Measurements from ENCODE around the gene TMEM151B. TPM values are rescaled to one million over a fixed set of nuclear protein-coding genes. Genes with fewer than 3 reads are reported as not detected.
A peak's percentile ranks its signal among the peaks of the same experiment; 100 is the strongest.

The TMEM151B gene
- total and polyA plus RNA-seq, 2 of the 13 experiments (the other 11 are each of a cell fraction or from before 2014, with no cell fraction given), result not detected

- TF ChIP-seq, protein P1, sequence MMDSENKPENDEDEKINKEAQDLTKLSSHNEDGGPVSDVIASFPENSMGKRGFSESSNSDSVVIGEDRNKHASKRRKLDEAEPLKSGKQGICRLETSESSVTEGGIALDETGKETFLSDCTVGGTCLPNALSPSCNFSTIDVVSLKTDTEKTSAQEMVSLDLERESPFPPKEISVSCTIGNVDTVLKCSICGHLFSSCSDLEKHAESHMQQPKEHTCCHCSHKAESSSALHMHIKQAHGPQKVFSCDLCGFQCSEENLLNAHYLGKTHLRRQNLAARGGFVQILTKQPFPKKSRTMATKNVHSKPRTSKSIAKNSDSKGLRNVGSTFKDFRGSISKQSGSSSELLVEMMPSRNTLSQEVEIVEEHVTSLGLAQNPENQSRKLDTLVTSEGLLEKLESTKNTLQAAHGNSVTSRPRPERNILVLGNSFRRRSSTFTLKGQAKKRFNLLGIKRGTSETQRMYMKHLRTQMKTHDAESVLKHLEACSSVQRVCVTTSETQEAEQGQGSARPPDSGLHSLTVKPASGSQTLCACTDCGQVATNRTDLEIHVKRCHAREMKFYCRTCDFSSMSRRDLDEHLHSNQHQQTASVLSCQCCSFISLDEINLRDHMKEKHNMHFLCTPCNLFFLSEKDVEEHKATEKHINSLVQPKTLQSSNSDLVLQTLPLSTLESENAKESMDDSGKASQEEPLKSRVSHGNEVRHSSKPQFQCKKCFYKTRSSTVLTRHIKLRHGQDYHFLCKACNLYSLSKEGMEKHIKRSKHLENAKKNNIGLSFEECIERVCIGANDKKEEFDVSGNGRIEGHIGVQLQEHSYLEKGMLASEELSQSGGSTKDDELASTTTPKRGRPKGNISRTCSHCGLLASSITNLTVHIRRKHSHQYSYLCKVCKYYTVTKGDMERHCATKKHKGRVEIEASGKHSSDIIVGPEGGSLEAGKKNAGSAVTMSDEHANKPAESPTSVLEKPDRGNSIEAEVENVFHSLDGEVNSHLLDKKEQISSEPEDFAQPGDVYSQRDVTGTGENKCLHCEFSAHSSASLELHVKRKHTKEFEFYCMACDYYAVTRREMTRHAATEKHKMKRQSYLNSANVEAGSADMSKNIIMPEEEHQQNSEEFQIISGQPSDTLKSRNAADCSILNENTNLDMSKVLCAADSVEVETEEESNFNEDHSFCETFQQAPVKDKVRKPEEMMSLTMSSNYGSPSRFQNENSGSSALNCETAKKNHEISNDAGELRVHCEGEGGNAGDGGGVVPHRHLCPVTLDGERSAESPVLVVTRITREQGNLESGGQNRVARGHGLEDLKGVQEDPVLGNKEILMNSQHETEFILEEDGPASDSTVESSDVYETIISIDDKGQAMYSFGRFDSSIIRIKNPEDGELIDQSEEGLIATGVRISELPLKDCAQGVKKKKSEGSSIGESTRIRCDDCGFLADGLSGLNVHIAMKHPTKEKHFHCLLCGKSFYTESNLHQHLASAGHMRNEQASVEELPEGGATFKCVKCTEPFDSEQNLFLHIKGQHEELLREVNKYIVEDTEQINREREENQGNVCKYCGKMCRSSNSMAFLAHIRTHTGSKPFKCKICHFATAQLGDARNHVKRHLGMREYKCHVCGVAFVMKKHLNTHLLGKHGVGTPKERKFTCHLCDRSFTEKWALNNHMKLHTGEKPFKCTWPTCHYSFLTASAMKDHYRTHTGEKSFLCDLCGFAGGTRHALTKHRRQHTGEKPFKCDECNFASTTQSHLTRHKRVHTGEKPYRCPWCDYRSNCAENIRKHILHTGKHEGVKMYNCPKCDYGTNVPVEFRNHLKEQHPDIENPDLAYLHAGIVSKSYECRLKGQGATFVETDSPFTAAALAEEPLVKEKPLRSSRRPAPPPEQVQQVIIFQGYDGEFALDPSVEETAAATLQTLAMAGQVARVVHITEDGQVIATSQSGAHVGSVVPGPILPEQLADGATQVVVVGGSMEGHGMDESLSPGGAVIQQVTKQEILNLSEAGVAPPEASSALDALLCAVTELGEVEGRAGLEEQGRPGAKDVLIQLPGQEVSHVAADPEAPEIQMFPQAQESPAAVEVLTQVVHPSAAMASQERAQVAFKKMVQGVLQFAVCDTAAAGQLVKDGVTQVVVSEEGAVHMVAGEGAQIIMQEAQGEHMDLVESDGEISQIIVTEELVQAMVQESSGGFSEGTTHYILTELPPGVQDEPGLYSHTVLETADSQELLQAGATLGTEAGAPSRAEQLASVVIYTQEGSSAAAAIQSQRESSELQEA (CRISPR knock-in tag; IDR thresholded peaks at IDR 0.05; ENCODE audit: not compliant biosample characterization), result no peak
- TF ChIP-seq SP140L (CRISPR knock-in tag; IDR thresholded peaks at IDR 0.05; ENCODE audit: borderline replicate concordance) (no peak), BRCA1 (CRISPR knock-in tag; IDR thresholded peaks at IDR 0.05) (no peak), HDAC6 (IDR thresholded peaks at IDR 0.05; ENCODE audit: low read depth, low read length) (no peak), ZNF652 (CRISPR knock-in tag; IDR thresholded peaks at IDR 0.05; ENCODE audit: borderline replicate concordance, low read depth) (0 out of 2 replicates have a peak, but pooled peaks have one; percentile 11), SMAD1 (CRISPR knock-in tag; IDR thresholded peaks at IDR 0.05; ENCODE audit: borderline replicate concordance, low read depth) (no peak), GATAD1 (CRISPR knock-in tag; IDR thresholded peaks at IDR 0.05) (0 out of 2 replicates have a peak, but pooled peaks have one; percentile 20), POLR2AphosphoS5 (IDR thresholded peaks at IDR 0.05; ENCODE audit: low read depth, low read length) (peak; percentile 29; the same call in 1 of the 2 replicates), ZNF547 (CRISPR knock-in tag; IDR thresholded peaks at IDR 0.05) (no peak), CHD4 (IDR thresholded peaks at IDR 0.05; ENCODE audit: borderline replicate concordance, low read length) (no peak), ZKSCAN1 (IDR thresholded peaks at IDR 0.05; ENCODE audit: low read length) (no peak), RARA (CRISPR knock-in tag; IDR thresholded peaks at IDR 0.05) (no peak), ZNF552 (CRISPR knock-in tag; IDR thresholded peaks at IDR 0.05; ENCODE audit: borderline replicate concordance) (no peak), CCDC6 (CRISPR knock-in tag; IDR thresholded peaks at IDR 0.05) (no peak), ZFP1 (CRISPR knock-in tag; IDR thresholded peaks at IDR 0.05) (no peak), PHF21A (CRISPR knock-in tag; IDR thresholded peaks at IDR 0.05) (no peak), ZNF589 (CRISPR knock-in tag; conservative IDR thresholded peaks at IDR 0.05) (no peak), ZNF891 (CRISPR knock-in tag; IDR thresholded peaks at IDR 0.05) (no peak), IKZF1 (IDR thresholded peaks at IDR 0.05) (no peak)
- TF ChIP-seq, protein P2, sequence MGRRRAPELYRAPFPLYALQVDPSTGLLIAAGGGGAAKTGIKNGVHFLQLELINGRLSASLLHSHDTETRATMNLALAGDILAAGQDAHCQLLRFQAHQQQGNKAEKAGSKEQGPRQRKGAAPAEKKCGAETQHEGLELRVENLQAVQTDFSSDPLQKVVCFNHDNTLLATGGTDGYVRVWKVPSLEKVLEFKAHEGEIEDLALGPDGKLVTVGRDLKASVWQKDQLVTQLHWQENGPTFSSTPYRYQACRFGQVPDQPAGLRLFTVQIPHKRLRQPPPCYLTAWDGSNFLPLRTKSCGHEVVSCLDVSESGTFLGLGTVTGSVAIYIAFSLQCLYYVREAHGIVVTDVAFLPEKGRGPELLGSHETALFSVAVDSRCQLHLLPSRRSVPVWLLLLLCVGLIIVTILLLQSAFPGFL (CRISPR knock-in tag; IDR thresholded peaks at IDR 0.05), result no peak
- TF ChIP-seq, protein P3, sequence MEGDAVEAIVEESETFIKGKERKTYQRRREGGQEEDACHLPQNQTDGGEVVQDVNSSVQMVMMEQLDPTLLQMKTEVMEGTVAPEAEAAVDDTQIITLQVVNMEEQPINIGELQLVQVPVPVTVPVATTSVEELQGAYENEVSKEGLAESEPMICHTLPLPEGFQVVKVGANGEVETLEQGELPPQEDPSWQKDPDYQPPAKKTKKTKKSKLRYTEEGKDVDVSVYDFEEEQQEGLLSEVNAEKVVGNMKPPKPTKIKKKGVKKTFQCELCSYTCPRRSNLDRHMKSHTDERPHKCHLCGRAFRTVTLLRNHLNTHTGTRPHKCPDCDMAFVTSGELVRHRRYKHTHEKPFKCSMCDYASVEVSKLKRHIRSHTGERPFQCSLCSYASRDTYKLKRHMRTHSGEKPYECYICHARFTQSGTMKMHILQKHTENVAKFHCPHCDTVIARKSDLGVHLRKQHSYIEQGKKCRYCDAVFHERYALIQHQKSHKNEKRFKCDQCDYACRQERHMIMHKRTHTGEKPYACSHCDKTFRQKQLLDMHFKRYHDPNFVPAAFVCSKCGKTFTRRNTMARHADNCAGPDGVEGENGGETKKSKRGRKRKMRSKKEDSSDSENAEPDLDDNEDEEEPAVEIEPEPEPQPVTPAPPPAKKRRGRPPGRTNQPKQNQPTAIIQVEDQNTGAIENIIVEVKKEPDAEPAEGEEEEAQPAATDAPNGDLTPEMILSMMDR (CRISPR knock-in tag; IDR thresholded peaks at IDR 0.05), result peak; percentile 63
Observed at GRCh38 chr6:44253307-44254101, 16.7 kb upstream of the TMEM151B start (continued).

All from HepG2 (cell line).